Measurements from ENCODE around the gene NDRG4.

Gene NDRG4

GRCh38 chr16:58551496-58551895, 51.6 kb downstream of the NDRG4 start:
- no peak for TF ChIP-seq CTCF (IDR thresholded peaks at IDR 0.05; ENCODE audit: borderline replicate concordance, control extremely low read depth, extremely low read depth, insufficient read depth, missing control alignments)
- in situ Hi-C loops (cut with MboI; ENCODE audit: low sequenced_read_pairs, unreplicated experiment): no loop called here
- no peak for DNase-seq (ENCODE audit: low spot score)

DNA sequence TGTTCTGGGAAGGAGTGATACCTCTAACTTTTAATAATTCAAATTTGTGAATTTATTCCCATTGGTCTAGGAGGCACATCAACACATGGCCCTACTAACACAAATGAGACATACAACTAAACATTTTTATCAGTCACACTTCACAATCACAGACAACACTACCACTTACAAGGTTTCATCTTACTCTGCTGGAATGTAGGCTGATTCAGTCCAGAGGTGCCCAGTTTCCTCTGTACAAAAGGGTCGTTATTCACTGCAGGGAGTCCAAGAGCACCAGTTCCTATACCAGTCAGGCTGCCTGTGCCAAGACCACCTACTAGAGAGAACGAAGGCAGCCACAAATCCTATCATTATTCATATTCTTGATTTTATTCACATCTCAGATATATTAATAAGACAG, 56.7 kb downstream of the NDRG4 start:
- in situ Hi-C loops (cut with MboI; ENCODE audit: low sequenced_read_pairs, unreplicated experiment): no loop called here
- no peak for DNase-seq (ENCODE audit: low spot score)
- no peak for TF ChIP-seq CTCF (IDR thresholded peaks at IDR 0.05; ENCODE audit: borderline replicate concordance, control extremely low read depth, extremely low read depth, insufficient read depth, missing control alignments)

Data from GM13976 (cell line).